C4-2B (cell line): ENCODE results near the gene PDK4.
A peak's percentile ranks its signal among the peaks of the same experiment; 100 is the strongest.

Source experiments
- H3K27ac ChIP-seq: fragments of 450-650 bp; 2 replicates; pipeline ENCODE4 v1.5.1; 2017
- ZFX ChIP-seq: fragments of 450-650 bp; IDR thresholded peaks from 2 replicates; pipeline ENCODE4 v1.6.1; 2017
- TF ChIP-seq, protein P1 (sequence below): fragments of 450-650 bp; conservative IDR thresholded peaks from 2 replicates; pipeline ENCODE4 v1.5.1; 2017; ENCODE audit warnings: mild to moderate bottlenecking

The PDK4 gene

DNA sequence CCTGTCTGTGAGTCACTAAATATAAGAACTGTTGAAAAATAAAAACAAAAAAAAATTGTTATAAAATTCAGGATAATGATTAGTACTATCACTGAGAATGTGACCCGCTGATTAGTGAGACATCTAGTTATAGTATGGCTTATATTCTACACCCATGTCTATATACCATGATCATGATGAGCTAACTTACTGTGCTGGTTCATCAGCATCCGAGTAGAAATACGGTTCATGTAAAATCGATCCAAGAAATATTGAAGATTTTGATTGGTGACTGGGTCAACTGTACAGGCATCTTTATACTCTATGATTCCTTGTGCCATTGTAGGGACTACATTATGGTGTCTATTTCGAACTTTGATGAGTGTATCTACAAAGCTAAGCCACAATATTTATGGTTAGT is 3.7 kb downstream of the PDK4 start:
- no peak overlapping the region for H3K27ac ChIP-seq
- TF ChIP-seq, protein P1, sequence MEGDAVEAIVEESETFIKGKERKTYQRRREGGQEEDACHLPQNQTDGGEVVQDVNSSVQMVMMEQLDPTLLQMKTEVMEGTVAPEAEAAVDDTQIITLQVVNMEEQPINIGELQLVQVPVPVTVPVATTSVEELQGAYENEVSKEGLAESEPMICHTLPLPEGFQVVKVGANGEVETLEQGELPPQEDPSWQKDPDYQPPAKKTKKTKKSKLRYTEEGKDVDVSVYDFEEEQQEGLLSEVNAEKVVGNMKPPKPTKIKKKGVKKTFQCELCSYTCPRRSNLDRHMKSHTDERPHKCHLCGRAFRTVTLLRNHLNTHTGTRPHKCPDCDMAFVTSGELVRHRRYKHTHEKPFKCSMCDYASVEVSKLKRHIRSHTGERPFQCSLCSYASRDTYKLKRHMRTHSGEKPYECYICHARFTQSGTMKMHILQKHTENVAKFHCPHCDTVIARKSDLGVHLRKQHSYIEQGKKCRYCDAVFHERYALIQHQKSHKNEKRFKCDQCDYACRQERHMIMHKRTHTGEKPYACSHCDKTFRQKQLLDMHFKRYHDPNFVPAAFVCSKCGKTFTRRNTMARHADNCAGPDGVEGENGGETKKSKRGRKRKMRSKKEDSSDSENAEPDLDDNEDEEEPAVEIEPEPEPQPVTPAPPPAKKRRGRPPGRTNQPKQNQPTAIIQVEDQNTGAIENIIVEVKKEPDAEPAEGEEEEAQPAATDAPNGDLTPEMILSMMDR = no peak
- TF ChIP-seq ZFX = no peak

DNA sequence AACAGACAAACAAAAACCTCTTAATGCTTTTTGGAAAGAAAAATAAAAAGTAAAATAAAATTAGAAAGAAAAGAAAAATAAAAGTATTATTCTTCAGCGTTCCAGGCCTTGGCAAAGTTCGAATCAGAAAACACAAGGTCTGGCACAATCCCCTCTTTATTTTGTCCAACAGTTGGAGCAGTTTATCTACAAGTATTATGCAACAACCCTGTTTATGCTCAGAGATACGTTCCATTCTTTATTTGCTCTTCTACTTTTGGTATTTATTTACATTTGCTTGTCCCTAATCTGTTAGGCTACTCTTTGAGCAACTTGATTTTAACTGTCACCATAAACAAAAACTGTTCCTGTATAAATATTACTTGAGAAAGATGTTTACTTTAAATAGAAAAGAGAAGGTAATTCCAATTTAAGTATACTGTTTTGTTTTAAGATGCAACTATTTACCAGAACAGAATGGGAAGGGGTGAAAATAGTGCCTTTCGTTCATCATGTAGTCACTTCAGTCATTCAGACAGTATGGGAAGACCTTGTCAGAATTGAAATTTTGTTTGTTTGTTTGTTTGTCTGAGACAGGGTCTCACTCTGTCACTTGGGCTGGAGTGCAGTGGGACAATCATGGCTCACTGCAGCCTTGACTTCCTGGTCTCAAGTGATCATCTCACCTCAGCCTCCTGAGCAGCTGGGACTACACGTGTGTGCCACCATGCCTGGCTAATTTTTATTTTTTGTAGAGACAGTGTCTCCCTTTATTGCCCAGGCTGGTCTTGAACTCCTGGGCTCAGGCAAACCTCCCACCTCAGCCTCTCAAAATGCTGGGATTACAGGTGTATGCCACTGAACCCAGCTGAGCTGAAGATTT is 5.7 kb downstream of the PDK4 start:
- TF ChIP-seq ZFX = no peak
- TF ChIP-seq, protein P1 = no peak
- peak overlapping the region; percentile 74 for H3K27ac ChIP-seq

DNA sequence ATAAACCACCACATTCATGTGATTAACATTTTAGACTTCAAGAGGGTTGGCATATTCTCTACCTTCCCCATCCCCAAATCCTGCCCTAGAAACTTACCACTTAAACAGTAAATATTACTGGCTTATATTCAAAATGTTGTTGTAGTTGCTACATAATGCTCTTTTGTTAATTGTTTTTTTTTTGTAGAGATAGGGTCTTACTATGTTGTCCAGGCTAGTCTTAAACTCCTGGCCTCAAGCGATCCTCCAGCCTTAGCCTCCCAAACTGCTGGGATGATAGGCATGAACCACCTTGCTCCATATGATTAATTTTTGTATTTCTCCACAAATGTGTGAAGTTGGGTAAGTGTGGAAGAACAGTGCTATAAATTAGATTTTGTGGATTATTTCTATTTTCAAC is 6.5 kb downstream of the PDK4 start:
- no peak for TF ChIP-seq ZFX
- TF ChIP-seq, protein P1 = no peak
- H3K27ac ChIP-seq = no peak overlapping the region

DNA sequence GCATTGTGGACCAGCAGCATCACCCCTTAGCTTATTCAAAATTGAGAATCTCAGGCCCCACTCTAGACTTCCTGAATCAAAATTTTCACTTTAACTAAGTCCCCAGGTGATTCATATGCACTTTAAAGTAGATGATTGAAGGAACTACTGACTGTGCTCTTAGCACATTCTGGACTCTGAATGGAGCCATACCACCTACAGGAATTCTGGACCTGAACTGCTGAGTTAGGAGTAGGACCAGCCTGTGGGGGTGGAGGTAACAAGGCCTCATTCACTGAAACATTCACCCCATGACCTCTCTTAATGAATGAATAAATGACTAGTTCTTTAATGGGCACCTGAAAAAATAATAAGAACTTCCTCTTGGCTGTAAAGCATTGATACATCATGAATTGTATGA is 7.3 kb downstream of the PDK4 start:
- peak overlapping the region; percentile 23; the same call in 1 of the 2 replicates for H3K27ac ChIP-seq
- no peak for TF ChIP-seq ZFX
- TF ChIP-seq, protein P1 = no peak

DNA sequence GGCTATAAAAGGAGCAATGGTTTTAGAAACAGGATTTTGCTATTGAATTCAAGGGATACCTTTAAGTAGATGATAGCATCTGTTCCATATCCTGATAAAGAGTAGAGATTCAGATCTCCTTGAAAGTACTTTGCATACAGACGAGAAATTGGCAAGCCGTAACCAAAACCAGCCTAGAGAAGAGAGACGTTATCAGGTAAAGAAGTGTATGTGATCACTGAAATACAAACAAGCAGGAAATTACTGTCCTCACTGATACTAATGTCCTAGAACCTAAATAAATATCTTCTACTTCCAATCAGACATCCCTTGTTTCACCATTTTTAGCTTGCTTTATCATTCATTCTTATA is 9.4 kb downstream of the PDK4 start:
- TF ChIP-seq, protein P1 = no peak
- no peak for TF ChIP-seq ZFX
- no peak overlapping the region for H3K27ac ChIP-seq

DNA sequence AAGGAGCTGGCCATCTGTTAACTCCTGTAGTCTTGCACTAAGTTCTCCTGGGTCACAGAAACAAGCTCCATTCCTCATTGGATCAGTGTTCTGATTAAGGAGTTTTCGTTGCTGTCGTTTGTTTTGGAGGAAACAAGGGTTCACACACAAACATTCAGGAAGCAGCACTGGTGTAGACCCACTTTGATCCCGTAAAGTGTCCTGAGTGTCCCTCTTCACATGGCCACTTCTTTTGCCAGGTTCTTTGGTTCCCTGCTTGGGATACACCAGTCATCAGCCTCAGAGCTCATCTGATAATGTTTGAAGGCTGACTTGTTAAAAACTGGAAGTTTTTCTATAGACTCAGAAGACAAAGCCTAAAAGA is 10.9 kb downstream of the PDK4 start:
- H3K27ac ChIP-seq = peak overlapping the region; percentile 29; the same call in 1 of the 2 replicates
- TF ChIP-seq, protein P1 = no peak

DNA sequence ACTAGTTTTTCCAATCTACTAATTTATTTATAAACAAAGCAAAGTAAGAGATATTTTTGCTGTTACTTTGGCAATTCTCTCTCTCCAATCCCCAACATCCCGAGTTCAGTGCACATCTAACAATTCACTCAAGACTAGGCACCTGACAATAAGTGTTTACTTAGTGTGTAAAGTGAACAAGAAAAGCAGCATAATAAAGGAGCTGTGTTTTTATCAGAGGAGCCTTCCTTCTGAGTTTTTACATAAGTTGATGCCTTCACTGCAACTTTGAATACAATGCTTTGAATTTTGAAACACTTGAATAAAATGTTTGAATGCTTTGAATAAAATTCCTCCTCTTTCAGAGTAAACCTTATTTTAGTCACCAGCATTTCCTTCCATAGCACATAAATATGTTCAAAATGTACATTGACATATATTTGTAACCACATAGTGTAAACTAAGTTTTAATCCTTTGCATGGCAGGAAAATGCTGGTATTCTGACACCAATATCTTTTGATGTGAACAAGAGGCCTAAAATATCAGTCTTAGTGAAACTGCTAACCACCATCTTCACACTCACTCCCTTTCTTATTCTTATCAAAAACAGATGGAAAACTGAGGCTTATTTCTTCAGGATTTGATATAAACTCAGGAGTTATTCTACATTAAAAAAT is 11.4 kb downstream of the PDK4 start:
- TF ChIP-seq, protein P1 = no peak
- no peak for TF ChIP-seq ZFX
- H3K27ac ChIP-seq = peak overlapping the region; percentile 29; the same call in 1 of the 2 replicates
